Posterior vena cava (tissue), 2 donors: ENCODE measurements around the gene HAP1. TPM values are rescaled to one million over a fixed set of nuclear protein-coding genes. Genes with fewer than 3 reads are reported as not detected.
"Not testable (repeated sequence)": the region's sequence is repeated elsewhere in the genome, so short reads cannot be mapped to it uniquely, and the experiment has no call there.

Experiments used
- DNase-seq: peaks from one replicate; pipeline ENCODE4 v3.0.0-alpha.2; 2020; ENCODE audit warnings: low spot score
- intact Hi-C, 2 donors: fragments of 100-400 bp; cut with DNase I; formaldehyde crosslinking; loops; one replicate each; pipeline versions ENCODE4 v1.14.1 to v1.14.2; 2022 to 2023
- total RNA-seq, 2 donors: library from RNA; stranded (reverse); fragmentation: NEBNext Ultra II Directional; extraction: Animal tissue kit (Norgen Biotek cat#: 25700); gene quantifications; one replicate each; pipeline ENCODE4 v1.2.1, GENCODE V29; 2021
- donor health status: DM: yes; HTN: yes; CAD: no.
- donor health status: DM: yes; HTN: yes; CAD: no.

HAP1 gene
- total RNA-seq, 2 donors from 2014 or later: 0.19 TPM; not detected in 1

GRCh38 chr17:41733348-41734138, 900 bp downstream of the HAP1 start:
- intact Hi-C loops: no loop called here
- DNase-seq: no peak

- intact Hi-C loops: no loop called here
- DNase-seq: no peak
Measured at GRCh38 chr17:41731836-41732235, 2.6 kb downstream of the HAP1 start.

GRCh38 chr17:41730479-41730878, 4.0 kb downstream of the HAP1 start:
- intact Hi-C loops: no loop called here
- no peak for DNase-seq

GRCh38 chr17:41728056-41728455, 6.4 kb downstream of the HAP1 start:
- no peak for DNase-seq
- intact Hi-C loops: no loop called here

- intact Hi-C loops: no loop called here
- no peak for DNase-seq
Measured at GRCh38 chr17:41725134-41725533, 9.3 kb downstream of the HAP1 start.

- no peak for DNase-seq
- intact Hi-C loops: no loop called here
Measured at GRCh38 chr17:41724476-41725050, 9.9 kb downstream of the HAP1 start.

GRCh38 chr17:41723801-41724475, 10.5 kb downstream of the HAP1 start:
- intact Hi-C loops: no loop called here
- DNase-seq: no peak

- DNase-seq: no peak
- intact Hi-C loops: no loop called here
Measured at GRCh38 chr17:41722231-41722630, 12.2 kb downstream of the HAP1 start.

GRCh38 chr17:41718287-41718645, 16.2 kb downstream of the HAP1 start:
- intact Hi-C loops: no loop called here
- no peak for DNase-seq

GRCh38 chr17:41717408-41718286, 16.8 kb downstream of the HAP1 start:
- DNase-seq: no peak

GRCh38 chr17:41711669-41712400, 22.6 kb downstream of the HAP1 start, which contains the start of gene GAST:
Gene GAST (plus strand): TSS chr17:41712331. CDS start chr17:41715437, 3,106 bp downstream.
- DNase-seq: no peak
- intact Hi-C loops: no loop called here

More at GRCh38 chr17:41717408-41718286, 16.8 kb downstream of the HAP1 start:
- intact Hi-C loops: no loop called here

GRCh38 chr17:41710472-41711090, 23.9 kb downstream of the HAP1 start:
- DNase-seq: no peak
- intact Hi-C loops: no loop called here

GRCh38 chr17:41707803-41708669, 26.4 kb downstream of the HAP1 start:
- intact Hi-C loops: no loop called here

GRCh38 chr17:41705271-41705991, 29.0 kb downstream of the HAP1 start:
- intact Hi-C loops: no loop called here
- DNase-seq: no peak

More at GRCh38 chr17:41707803-41708669, 26.4 kb downstream of the HAP1 start:
- DNase-seq: no peak

GRCh38 chr17:41702712-41703111, 31.7 kb downstream of the HAP1 start:
- intact Hi-C loops: no loop called here
- DNase-seq: no peak

- intact Hi-C loops, DNase-seq: not testable (repeated sequence)
Measured at GRCh38 chr17:41700843-41701242, 33.6 kb downstream of the HAP1 start.
